ENCODE data around the gene THSD4.

DNA sequence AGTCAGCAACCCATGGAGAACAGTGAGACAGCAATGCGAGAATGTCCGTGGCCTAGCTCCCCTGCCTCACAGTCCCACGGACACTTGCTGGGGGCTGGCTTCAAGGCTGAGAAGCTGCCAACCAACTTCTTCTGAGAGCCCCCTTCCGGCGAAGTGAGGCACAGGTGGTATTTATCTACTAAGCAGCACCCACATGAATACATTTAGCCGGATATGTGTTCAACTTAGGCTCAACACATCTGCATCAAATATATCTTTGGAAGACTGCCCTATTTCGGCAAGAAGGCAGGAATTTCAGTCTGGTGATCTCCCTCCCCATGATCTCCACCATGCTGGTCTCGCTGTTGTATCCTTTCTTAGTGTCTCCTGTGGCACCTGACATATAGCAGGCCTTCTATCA lies 354.1 kb downstream of the THSD4 start:
- TF ChIP-seq, protein P1, sequence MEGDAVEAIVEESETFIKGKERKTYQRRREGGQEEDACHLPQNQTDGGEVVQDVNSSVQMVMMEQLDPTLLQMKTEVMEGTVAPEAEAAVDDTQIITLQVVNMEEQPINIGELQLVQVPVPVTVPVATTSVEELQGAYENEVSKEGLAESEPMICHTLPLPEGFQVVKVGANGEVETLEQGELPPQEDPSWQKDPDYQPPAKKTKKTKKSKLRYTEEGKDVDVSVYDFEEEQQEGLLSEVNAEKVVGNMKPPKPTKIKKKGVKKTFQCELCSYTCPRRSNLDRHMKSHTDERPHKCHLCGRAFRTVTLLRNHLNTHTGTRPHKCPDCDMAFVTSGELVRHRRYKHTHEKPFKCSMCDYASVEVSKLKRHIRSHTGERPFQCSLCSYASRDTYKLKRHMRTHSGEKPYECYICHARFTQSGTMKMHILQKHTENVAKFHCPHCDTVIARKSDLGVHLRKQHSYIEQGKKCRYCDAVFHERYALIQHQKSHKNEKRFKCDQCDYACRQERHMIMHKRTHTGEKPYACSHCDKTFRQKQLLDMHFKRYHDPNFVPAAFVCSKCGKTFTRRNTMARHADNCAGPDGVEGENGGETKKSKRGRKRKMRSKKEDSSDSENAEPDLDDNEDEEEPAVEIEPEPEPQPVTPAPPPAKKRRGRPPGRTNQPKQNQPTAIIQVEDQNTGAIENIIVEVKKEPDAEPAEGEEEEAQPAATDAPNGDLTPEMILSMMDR (optimal IDR thresholded peaks at IDR 0.05 in 1 of 3, IDR thresholded peaks at IDR 0.05 in 1 of 3, conservative IDR thresholded peaks at IDR 0.05 in 1 of 3; ENCODE audit: extremely low read depth in 1 of 3, insufficient read depth in 2 of 3, low read length in 3 of 3) = no peak
- TF ChIP-seq EZH2 (IDR thresholded peaks at IDR 0.05; ENCODE audit: low read length) = no peak
